ENCODE results near the gene TPM2.

Gene TPM2

DNA sequence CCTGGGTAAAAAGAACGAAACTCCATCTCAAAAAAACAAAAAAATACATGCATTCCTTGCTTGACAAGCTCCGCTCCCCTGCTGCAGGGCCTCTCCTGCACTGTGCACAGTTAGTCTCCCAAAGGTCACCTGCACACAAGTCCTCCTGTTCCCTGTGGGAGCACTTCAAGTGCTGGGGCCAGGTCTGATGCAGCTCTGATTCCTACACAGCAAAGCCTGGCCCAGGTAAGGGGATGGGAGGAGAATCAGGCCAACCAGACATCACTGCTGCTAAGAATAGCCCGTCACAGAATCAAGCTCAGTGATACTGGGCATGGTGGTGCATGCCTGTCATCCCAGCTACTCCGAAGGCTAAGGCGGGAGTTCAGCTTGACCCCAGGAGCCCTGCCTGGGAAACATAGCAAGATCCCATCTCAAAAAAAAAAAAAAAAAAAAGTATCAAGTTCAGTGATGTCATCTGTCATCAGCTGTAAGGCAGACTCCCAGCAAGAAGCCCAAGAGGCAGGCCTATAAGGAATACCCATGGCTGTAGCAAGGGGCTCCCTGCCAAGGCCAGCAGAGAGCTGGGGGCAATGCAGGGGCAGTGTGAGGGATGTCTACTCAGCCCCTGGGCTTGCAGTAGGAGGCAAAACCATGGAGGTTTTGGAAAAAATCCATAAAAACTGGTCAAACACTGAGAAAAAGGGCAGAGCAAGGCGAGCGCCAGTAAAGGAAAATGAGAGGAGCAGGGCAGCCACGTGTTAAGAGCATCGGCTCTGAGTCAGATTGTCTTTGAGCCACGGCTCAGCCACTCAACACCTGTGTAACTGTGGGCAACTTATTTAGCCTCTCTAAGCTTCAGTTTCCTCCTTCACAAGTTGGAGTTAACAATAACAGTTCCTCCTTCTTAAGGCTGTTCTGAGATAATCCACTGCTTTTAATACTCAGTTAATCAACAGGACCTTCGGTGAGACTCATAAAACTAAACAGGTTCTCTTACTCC, 3.2 kb downstream of the TPM2 start:
- Histone ChIP-seq H3K36me3 (ENCODE audit: control insufficient read depth, insufficient read depth, low read length) (peaks cover 11% of the 10 kb centered on the region), H2BK15ac (replicated peaks; ENCODE audit: low read depth) (no peak overlapping the region), H3K18ac (ENCODE audit: low read length) (no peak overlapping the region), H3K27me3 (ENCODE audit: insufficient read depth, low read length, poor library complexity) (no peaks in the 10 kb centered on the region), H3K79me2 (ENCODE audit: control insufficient read depth, insufficient read depth, low read length) (peaks cover 23% of the 10 kb centered on the region), H3K27ac (ENCODE audit: low read depth, low read length) (no peak overlapping the region), H3K4me1 (ENCODE audit: control insufficient read depth, low read depth, low read length) (peaks cover 10% of the 10 kb centered on the region), H4K8ac (ENCODE audit: low read depth, low read length) (no peak overlapping the region), H2AK5ac (ENCODE audit: low read length) (no peak overlapping the region), H3K23ac (ENCODE audit: low read length) (no peak overlapping the region), H3K79me1 (ENCODE audit: low read length) (peaks cover 28% of the 10 kb centered on the region), H3K9ac (ENCODE audit: low read length) (peak overlapping the region; percentile 17), H3K56ac (ENCODE audit: low read length) (no peak overlapping the region), H2BK120ac (ENCODE audit: low read depth, low read length) (no peak overlapping the region), H3K4me3 (ENCODE audit: low read length) (no peak overlapping the region), H3K4me2 (ENCODE audit: low read length) (no peak overlapping the region), H3K4ac (ENCODE audit: low read depth, low read length) (no peak overlapping the region), H4K5ac (ENCODE audit: low read length) (no peak overlapping the region), H2BK5ac (ENCODE audit: low read length) (no peak overlapping the region)
- no CpG with 5 or more reads among the region's 11 CpGs for WGBS (ENCODE audit: extremely low coverage, insufficient coverage, low lambda C conversion rate)
- no peak for DNase-seq

DNA sequence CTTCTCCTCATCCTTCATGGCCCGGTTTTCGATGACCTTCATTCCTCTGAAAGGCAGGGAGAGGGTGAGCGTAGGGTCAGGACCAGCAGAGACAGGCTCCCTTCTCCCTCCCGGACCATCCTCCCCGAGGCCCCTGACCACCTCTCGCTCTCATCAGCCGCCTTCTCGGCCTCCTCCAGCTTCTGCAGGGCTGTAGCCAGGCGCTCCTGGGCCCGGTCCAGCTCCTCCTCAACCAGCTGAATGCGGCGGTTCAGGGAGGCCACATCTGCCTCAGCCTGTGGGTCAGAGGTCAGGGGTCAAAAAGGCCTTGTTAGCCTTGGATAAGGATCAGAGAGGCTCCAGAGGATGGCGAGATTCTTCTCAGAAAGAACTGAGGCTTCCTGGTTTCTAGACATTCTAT, 4.2 kb downstream of the TPM2 start:
- H3K56ac ChIP-seq (ENCODE audit: low read length), result no peak overlapping the region
- peaks cover 11% of the 10 kb centered on the region for H3K36me3 ChIP-seq (ENCODE audit: control insufficient read depth, insufficient read depth, low read length)
- no peak overlapping the region for H2BK15ac ChIP-seq (replicated peaks; ENCODE audit: low read depth)
- H3K79me2 ChIP-seq (ENCODE audit: control insufficient read depth, insufficient read depth, low read length), result peaks cover 23% of the 10 kb centered on the region
- H2BK5ac ChIP-seq (ENCODE audit: low read length), result no peak overlapping the region
- no peaks in the 10 kb centered on the region for H3K27me3 ChIP-seq (ENCODE audit: insufficient read depth, low read length, poor library complexity)
- WGBS (ENCODE audit: extremely low coverage, insufficient coverage, low lambda C conversion rate), result no CpG with 5 or more reads among the region's 13 CpGs
- H3K27ac ChIP-seq (ENCODE audit: low read depth, low read length), result no peak overlapping the region
- no peak overlapping the region for H3K18ac ChIP-seq (ENCODE audit: low read length)
- no peak overlapping the region for H2BK120ac ChIP-seq (ENCODE audit: low read depth, low read length)
- no peak overlapping the region for H2AK5ac ChIP-seq (ENCODE audit: low read length)
- no peak overlapping the region for H3K23ac ChIP-seq (ENCODE audit: low read length)
- no peak overlapping the region for H3K9ac ChIP-seq (ENCODE audit: low read length)
- H4K8ac ChIP-seq (ENCODE audit: low read depth, low read length), result no peak overlapping the region
- H4K5ac ChIP-seq (ENCODE audit: low read length), result no peak overlapping the region
- DNase-seq, result no peak
- no peak overlapping the region for H3K4me2 ChIP-seq (ENCODE audit: low read length)
- H3K4ac ChIP-seq (ENCODE audit: low read depth, low read length), result no peak overlapping the region
- H3K4me1 ChIP-seq (ENCODE audit: control insufficient read depth, low read depth, low read length), result peaks cover 10% of the 10 kb centered on the region
- H3K79me1 ChIP-seq (ENCODE audit: low read length), result peaks cover 28% of the 10 kb centered on the region
- H3K4me3 ChIP-seq (ENCODE audit: low read length), result no peak overlapping the region

DNA sequence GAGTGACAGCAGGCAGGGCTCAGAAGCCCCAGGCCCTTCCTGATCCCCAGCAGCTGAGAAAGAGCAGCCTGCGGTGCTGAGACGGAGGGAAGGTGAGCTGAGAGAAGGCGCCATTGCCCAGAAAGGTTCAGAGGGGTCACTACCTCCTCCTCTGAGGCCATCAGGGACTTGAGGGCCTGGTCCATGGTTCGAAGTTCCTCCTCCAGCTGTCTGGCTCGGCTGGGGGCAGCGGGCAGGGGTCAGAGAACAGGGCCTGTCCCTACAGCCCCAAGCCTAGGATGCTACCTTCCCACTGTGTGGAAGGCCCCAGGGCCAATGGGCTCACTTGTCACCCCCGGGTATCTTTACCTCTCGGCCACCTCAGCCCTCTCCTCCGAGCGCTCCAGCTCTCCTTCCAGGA, 4.8 kb downstream of the TPM2 start:
- H3K4me1 ChIP-seq (ENCODE audit: control insufficient read depth, low read depth, low read length), result peaks cover 10% of the 10 kb centered on the region
- H4K5ac ChIP-seq (ENCODE audit: low read length), result no peak overlapping the region
- H3K4me2 ChIP-seq (ENCODE audit: low read length), result no peak overlapping the region
- H3K27me3 ChIP-seq (ENCODE audit: insufficient read depth, low read length, poor library complexity), result no peaks in the 10 kb centered on the region
- H2AK5ac ChIP-seq (ENCODE audit: low read length), result no peak overlapping the region
- no CpG with 5 or more reads among the region's 10 CpGs for WGBS (ENCODE audit: extremely low coverage, insufficient coverage, low lambda C conversion rate)
- H2BK15ac ChIP-seq (replicated peaks; ENCODE audit: low read depth), result no peak overlapping the region
- DNase-seq, result no peak
- H3K9ac ChIP-seq (ENCODE audit: low read length), result no peak overlapping the region
- no peak overlapping the region for H3K4ac ChIP-seq (ENCODE audit: low read depth, low read length)
- H2BK5ac ChIP-seq (ENCODE audit: low read length), result no peak overlapping the region
- no peak overlapping the region for H3K27ac ChIP-seq (ENCODE audit: low read depth, low read length)
- peaks cover 28% of the 10 kb centered on the region for H3K79me1 ChIP-seq (ENCODE audit: low read length)
- H3K36me3 ChIP-seq (ENCODE audit: control insufficient read depth, insufficient read depth, low read length), result peaks cover 11% of the 10 kb centered on the region
- no peak overlapping the region for H4K8ac ChIP-seq (ENCODE audit: low read depth, low read length)
- peaks cover 23% of the 10 kb centered on the region for H3K79me2 ChIP-seq (ENCODE audit: control insufficient read depth, insufficient read depth, low read length)
- no peak overlapping the region for H2BK120ac ChIP-seq (ENCODE audit: low read depth, low read length)
- no peak overlapping the region for H3K56ac ChIP-seq (ENCODE audit: low read length)
- no peak overlapping the region for H3K18ac ChIP-seq (ENCODE audit: low read length)
- no peak overlapping the region for H3K4me3 ChIP-seq (ENCODE audit: low read length)
- no peak overlapping the region for H3K23ac ChIP-seq (ENCODE audit: low read length)

DNA sequence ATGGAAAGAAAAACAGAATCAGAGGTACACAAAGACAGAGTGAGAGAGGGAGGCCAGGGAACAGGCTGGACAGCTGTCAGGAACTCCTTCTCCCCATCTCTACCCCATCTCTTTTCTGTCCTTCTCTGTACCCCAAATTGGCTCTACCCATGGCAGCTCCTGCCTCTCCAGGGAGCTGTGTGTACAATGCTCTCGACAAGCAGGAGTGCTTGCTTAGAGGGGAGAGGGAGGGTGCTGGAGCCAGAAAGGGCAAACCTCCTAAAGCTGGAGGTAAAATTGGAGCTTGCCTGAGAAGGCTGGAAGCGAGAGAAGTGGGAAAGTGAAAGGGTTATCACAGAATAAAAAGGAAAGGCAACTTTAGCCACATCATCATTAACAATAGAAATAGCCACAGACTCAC, 6.4 kb downstream of the TPM2 start:
- H3K4me2 ChIP-seq (ENCODE audit: low read length), result no peak overlapping the region
- no CpG with 5 or more reads among the region's 2 CpGs for WGBS (ENCODE audit: extremely low coverage, insufficient coverage, low lambda C conversion rate)
- H3K36me3 ChIP-seq (ENCODE audit: control insufficient read depth, insufficient read depth, low read length), result peaks cover 11% of the 10 kb centered on the region

DNA sequence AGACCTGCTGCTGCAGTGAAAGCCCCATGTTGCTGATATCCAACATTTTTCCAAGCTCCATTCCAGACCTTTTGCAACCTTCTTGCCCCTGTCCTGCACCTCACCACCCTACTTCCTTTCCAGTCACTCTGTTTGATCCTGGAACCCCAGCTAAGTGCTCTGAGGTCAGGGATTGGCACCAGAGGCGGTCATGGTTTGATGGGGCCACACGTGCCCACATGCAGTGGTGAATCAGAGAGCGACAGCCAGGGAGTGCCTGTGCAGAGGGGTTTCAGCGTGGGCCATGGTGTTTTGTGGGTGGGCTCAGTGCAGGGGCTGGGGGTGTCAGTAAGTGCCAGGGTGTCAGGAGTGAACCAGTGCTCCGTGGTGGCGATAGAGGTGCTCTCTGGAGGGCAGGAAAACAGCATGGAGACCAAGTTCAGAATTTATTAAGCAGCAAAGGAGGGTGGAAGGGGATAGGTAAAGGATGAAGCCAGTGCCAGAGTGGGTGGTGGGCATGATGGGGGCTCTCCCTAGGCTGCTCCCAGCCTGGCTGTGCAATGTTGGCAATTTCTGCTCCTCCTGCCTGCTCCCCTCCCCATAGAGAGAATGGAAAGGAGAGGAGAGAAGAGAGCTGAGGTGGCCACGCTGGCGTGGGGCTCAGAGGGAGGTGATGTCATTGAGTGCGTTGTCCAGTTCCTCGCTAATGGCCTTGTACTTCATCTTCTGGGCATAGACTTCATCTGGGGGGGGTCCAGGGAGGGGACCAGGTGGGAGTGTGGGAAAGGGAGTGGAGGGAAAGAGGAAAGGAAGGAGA, 7.0 kb downstream of the TPM2 start:
- Histone ChIP-seq H2BK15ac (replicated peaks; ENCODE audit: low read depth) (no peak overlapping the region), H3K36me3 (ENCODE audit: control insufficient read depth, insufficient read depth, low read length) (peaks cover 11% of the 10 kb centered on the region), H3K18ac (ENCODE audit: low read length) (no peak overlapping the region), H3K4me1 (ENCODE audit: control insufficient read depth, low read depth, low read length) (peaks cover 3% of the 10 kb centered on the region), H3K27ac (ENCODE audit: low read depth, low read length) (no peak overlapping the region), H3K27me3 (ENCODE audit: insufficient read depth, low read length, poor library complexity) (no peaks in the 10 kb centered on the region), H3K56ac (ENCODE audit: low read length) (no peak overlapping the region), H2BK120ac (ENCODE audit: low read depth, low read length) (no peak overlapping the region), H3K4me3 (ENCODE audit: low read length) (no peak overlapping the region), H3K4ac (ENCODE audit: low read depth, low read length) (no peak overlapping the region), H4K8ac (ENCODE audit: low read depth, low read length) (no peak overlapping the region), H3K4me2 (ENCODE audit: low read length) (no peak overlapping the region), H3K9ac (ENCODE audit: low read length) (no peak overlapping the region), H2AK5ac (ENCODE audit: low read length) (no peak overlapping the region), H4K5ac (ENCODE audit: low read length) (no peak overlapping the region), H3K23ac (ENCODE audit: low read length) (no peak overlapping the region), H3K79me2 (ENCODE audit: control insufficient read depth, insufficient read depth, low read length) (peaks cover 3% of the 10 kb centered on the region), H3K79me1 (ENCODE audit: low read length) (peaks cover 12% of the 10 kb centered on the region), H2BK5ac (ENCODE audit: low read length) (no peak overlapping the region)
- no peak for DNase-seq
- no CpG with 5 or more reads among the region's 10 CpGs for WGBS (ENCODE audit: extremely low coverage, insufficient coverage, low lambda C conversion rate)

More for the DNA sequence above, 6.4 kb downstream of the TPM2 start:
- Histone ChIP-seq H3K23ac (ENCODE audit: low read length) (no peak overlapping the region), H3K79me2 (ENCODE audit: control insufficient read depth, insufficient read depth, low read length) (peaks cover 9% of the 10 kb centered on the region), H3K9ac (ENCODE audit: low read length) (no peak overlapping the region), H2BK5ac (ENCODE audit: low read length) (no peak overlapping the region), H3K4ac (ENCODE audit: low read depth, low read length) (no peak overlapping the region), H4K8ac (ENCODE audit: low read depth, low read length) (no peak overlapping the region), H2BK15ac (replicated peaks; ENCODE audit: low read depth) (no peak overlapping the region), H3K27ac (ENCODE audit: low read depth, low read length) (no peak overlapping the region), H3K4me1 (ENCODE audit: control insufficient read depth, low read depth, low read length) (peaks cover 7% of the 10 kb centered on the region), H3K27me3 (ENCODE audit: insufficient read depth, low read length, poor library complexity) (no peaks in the 10 kb centered on the region), H2BK120ac (ENCODE audit: low read depth, low read length) (no peak overlapping the region), H3K79me1 (ENCODE audit: low read length) (peaks cover 18% of the 10 kb centered on the region), H3K56ac (ENCODE audit: low read length) (no peak overlapping the region), H3K4me3 (ENCODE audit: low read length) (no peak overlapping the region), H2AK5ac (ENCODE audit: low read length) (no peak overlapping the region), H3K18ac (ENCODE audit: low read length) (no peak overlapping the region), H4K5ac (ENCODE audit: low read length) (no peak overlapping the region)
- DNase-seq, result no peak
